ENCODE results near the gene JAG2. TPM values are rescaled to one million over a fixed set of nuclear protein-coding genes. Genes with fewer than 3 reads are reported as not detected.

JAG2 gene
- 0.31 and 0.95 TPM in 2 replicates for polyA plus RNA-seq

DNA sequence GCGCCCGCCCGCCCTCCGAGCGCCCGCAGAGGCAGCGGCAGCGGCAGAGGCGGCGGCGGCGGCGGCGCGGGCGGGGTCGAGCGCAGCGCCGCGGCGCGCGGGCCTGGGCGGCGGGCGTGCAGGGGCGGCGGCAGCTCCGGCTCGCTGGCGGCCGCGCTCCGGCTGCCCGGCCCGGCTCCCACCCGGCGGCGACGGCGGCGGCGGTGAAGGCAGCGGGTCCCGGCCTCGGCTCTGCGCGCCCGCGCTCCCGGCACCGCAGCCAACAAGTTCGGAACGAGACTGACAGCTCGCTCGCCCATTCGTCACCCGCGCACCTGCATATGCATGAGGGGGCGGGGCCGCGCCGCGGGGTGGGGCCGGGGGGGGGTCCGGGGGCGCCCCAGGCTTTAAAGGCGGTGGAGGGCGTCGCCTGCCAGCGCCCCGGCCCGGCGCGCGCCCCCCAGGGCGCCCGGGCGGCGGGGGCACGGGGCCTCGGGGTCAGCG, at the start of gene JAG2:
JAG2 (minus strand) TSS at position 281 of the 483 bp plus-strand sequence. CDS start 356 bp downstream, outside the sequence.

DNA sequence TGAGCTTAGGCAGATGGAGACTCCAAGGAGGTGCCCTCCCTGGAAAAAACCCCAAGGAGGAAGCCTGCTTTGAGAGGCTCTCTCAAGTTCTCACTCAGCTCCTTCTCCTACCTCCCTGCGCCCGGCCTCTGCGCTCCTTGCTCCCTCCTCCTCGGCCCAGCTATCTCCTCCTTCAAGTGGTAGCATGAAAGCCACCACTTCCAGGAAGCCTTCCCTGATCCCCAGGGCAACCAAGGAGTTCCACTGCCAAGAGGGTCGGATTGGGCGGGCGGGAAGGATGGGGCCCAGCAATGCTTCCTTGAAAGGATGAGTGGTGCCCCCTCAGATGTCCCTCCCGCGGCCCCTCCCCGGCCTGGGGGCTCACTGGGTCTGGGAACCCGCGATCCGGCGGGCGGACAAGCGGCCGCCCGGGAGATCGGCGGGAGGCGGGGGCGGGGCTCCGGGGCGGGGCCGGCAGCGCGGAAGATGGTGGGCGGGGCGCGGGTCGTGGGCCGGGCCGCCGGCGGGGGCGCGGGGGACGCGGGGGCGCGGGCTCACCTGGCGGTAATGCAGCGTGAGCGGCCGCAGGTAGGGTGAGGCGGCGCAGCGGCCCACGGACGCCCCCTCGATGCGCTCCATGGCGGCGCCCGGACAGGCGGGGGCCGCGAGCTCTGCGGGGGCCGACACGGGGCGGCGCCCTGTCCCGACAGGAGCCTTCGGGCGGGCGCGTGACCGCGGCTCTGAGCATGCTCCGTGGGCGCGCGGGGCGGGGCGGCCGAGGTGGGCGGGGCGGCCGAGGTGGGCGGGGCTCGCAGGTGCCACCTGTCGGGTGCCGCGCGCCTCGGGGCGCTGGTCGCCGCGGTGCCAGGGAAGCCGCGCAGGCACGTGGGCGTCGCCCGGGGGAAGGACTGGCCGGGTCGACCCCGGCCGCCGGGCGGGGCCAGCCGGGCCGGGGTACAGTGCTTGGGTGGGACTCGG, 12.3 kb upstream of the JAG2 start, which contains the start of gene NUDT14:
NUDT14 (minus strand) TSS at position 721 of the 957 bp plus-strand sequence; CDS start at position 618, 103 bp downstream.

Other genes starting within 250 kb of the JAG2 start
- gene PLD4, start 243.9 kb downstream of the JAG2 start, polyA plus RNA-seq = 2.2 TPM in 1 of 2 replicates, not detected in the other
- 3.8 and 6.1 TPM in 2 replicates for gene AHNAK2, start 190.4 kb downstream of the JAG2 start, polyA plus RNA-seq
- 1.5 and 5.5 TPM in 2 replicates for gene CLBA1, start 183.0 kb downstream of the JAG2 start, polyA plus RNA-seq
- 0.36 and 1.2 TPM in 2 replicates for gene CDCA4, start 147.7 kb downstream of the JAG2 start, polyA plus RNA-seq
- 0.20 and 0.22 TPM in 2 replicates for gene GPR132, start 103.3 kb downstream of the JAG2 start, polyA plus RNA-seq
- gene NUDT14, start 12.5 kb upstream of the JAG2 start, polyA plus RNA-seq = 2.7 and 10.0 TPM in 2 replicates
- gene BTBD6, start 79.8 kb upstream of the JAG2 start, polyA plus RNA-seq = 4.8 and 8.9 TPM in 2 replicates
- 0.60 and 1.3 TPM in 2 replicates for gene BRF1, start 132.2 kb upstream of the JAG2 start, polyA plus RNA-seq
- 0.98 and 2.0 TPM in 2 replicates for gene PACS2, start 146.0 kb upstream of the JAG2 start, polyA plus RNA-seq
- gene TEX22, start 229.8 kb upstream of the JAG2 start, polyA plus RNA-seq = not detected in 2 replicates

All from Purkinje cell (primary cell).